ENCODE results near the gene C5AR1.
"Not testable (repeated sequence)": the region's sequence is repeated elsewhere in the genome, so short reads cannot be mapped to it uniquely, and the experiment has no call there.

C5AR1 gene

GRCh38 chr19:47336765-47337718, 27.4 kb downstream of the C5AR1 start:
- DNase-seq: not testable (repeated sequence)

- DNase-seq: no peak
Observed at GRCh38 chr19:47339196-47339880, 29.7 kb downstream of the C5AR1 start.

- DNase-seq: no peak
Observed at GRCh38 chr19:47340477-47341208, 31.0 kb downstream of the C5AR1 start.

GRCh38 chr19:47341734-47342133, 32.1 kb downstream of the C5AR1 start:
- no peak for DNase-seq

- DNase-seq: no peak
Observed at GRCh38 chr19:47343194-47343802, 33.6 kb downstream of the C5AR1 start.

- no peak for DNase-seq
Observed at GRCh38 chr19:47344425-47344824, 34.8 kb downstream of the C5AR1 start.

GRCh38 chr19:47346024-47346423, 36.4 kb downstream of the C5AR1 start:
- DNase-seq: not testable (repeated sequence)

GRCh38 chr19:47348819-47349795, 39.4 kb downstream of the C5AR1 start, which contains the start of gene DHX34:
Gene DHX34, plus strand, starts transcription at chr19:47349315. Its CDS starts 3,716 bp downstream, at chr19:47353031.
- DNase-seq: peak; percentile 97

- no peak for DNase-seq
Observed at GRCh38 chr19:47350630-47351029, 41.0 kb downstream of the C5AR1 start.

GRCh38 chr19:47351548-47351947, 41.9 kb downstream of the C5AR1 start:
- no peak for DNase-seq

- no peak for DNase-seq
Observed at GRCh38 chr19:47352095-47352494, 42.4 kb downstream of the C5AR1 start.

- no peak for DNase-seq
Observed at GRCh38 chr19:47353307-47353712, 43.6 kb downstream of the C5AR1 start.

- DNase-seq: no peak
Observed at GRCh38 chr19:47356900-47357299, 47.2 kb downstream of the C5AR1 start.

GRCh38 chr19:47357788-47358680, 48.4 kb downstream of the C5AR1 start:
- DNase-seq: no peak

GRCh38 chr19:47358936-47359335, 49.3 kb downstream of the C5AR1 start:
- no peak for DNase-seq

- no peak for DNase-seq
Observed at GRCh38 chr19:47362321-47362720, 52.7 kb downstream of the C5AR1 start.

- no peak for DNase-seq
Observed at GRCh38 chr19:47363758-47364531, 54.3 kb downstream of the C5AR1 start.

GRCh38 chr19:47365455-47365854, 55.8 kb downstream of the C5AR1 start:
- not testable (repeated sequence) for DNase-seq

GRCh38 chr19:47370045-47370611, 60.5 kb downstream of the C5AR1 start:
- no peak for DNase-seq

Measured in NK-92 treated with Interleukin-12 subunit alpha and Interleukin-12 subunit beta, amount 100 ng/mL, for 24 hours (cell line).